Measurements from ENCODE around the gene PPCDC.

Gene PPCDC

GRCh38 chr15:75025548-75026260 lies 2.3 kb downstream of the PPCDC start:
- no peak overlapping the region for H3K4me3 ChIP-seq (ENCODE audit: low read length)
- no peak for TF ChIP-seq ZNF274 (IDR thresholded peaks at IDR 0.05; ENCODE audit: low read depth, low read length)

- no peak for TF ChIP-seq ZNF274 (IDR thresholded peaks at IDR 0.05; ENCODE audit: low read depth, low read length)
- H3K4me3 ChIP-seq (ENCODE audit: low read length): no peak overlapping the region
Measured at GRCh38 chr15:75027551-75027950, 4.2 kb downstream of the PPCDC start.

GRCh38 chr15:75028991-75029377 lies 5.6 kb downstream of the PPCDC start:
- TF ChIP-seq ZNF274 (IDR thresholded peaks at IDR 0.05; ENCODE audit: low read depth, low read length): no peak
- no peak overlapping the region for H3K4me3 ChIP-seq (ENCODE audit: low read length)

- H3K4me3 ChIP-seq (ENCODE audit: low read length): no peak overlapping the region; the same call in 1 of the 2 replicates
- TF ChIP-seq ZNF274 (IDR thresholded peaks at IDR 0.05; ENCODE audit: low read depth, low read length): no peak
Measured at GRCh38 chr15:75029378-75030022, 6.1 kb downstream of the PPCDC start.

- TF ChIP-seq ZNF274 (IDR thresholded peaks at IDR 0.05; ENCODE audit: low read depth, low read length): no peak
- H3K4me3 ChIP-seq (ENCODE audit: low read length): no peak overlapping the region
Measured at GRCh38 chr15:75030023-75030413, 6.6 kb downstream of the PPCDC start.

- no peak for TF ChIP-seq ZNF274 (IDR thresholded peaks at IDR 0.05; ENCODE audit: low read depth, low read length)
- H3K4me3 ChIP-seq (ENCODE audit: low read length): no peak overlapping the region
Measured at GRCh38 chr15:75030424-75030823, 7.0 kb downstream of the PPCDC start.

GRCh38 chr15:75031848-75032247 lies 8.5 kb downstream of the PPCDC start:
- TF ChIP-seq ZNF274 (IDR thresholded peaks at IDR 0.05; ENCODE audit: low read depth, low read length): no peak
- H3K4me3 ChIP-seq (ENCODE audit: low read length): no peak overlapping the region

- no peak overlapping the region for H3K4me3 ChIP-seq (ENCODE audit: low read length)
- no peak for TF ChIP-seq ZNF274 (IDR thresholded peaks at IDR 0.05; ENCODE audit: low read depth, low read length)
Measured at GRCh38 chr15:75032395-75032794, 9.0 kb downstream of the PPCDC start.

GRCh38 chr15:75033809-75034208 lies 10.4 kb downstream of the PPCDC start:
- TF ChIP-seq ZNF274 (IDR thresholded peaks at IDR 0.05; ENCODE audit: low read depth, low read length): no peak

GRCh38 chr15:75034615-75035014 lies 11.2 kb downstream of the PPCDC start:
- TF ChIP-seq ZNF274 (IDR thresholded peaks at IDR 0.05; ENCODE audit: low read depth, low read length): no peak
- no peak overlapping the region for H3K4me3 ChIP-seq (ENCODE audit: low read length)

More at GRCh38 chr15:75033809-75034208, 10.4 kb downstream of the PPCDC start:
- H3K4me3 ChIP-seq (ENCODE audit: low read length): no peak overlapping the region

- no peak overlapping the region for H3K4me3 ChIP-seq (ENCODE audit: low read length)
- TF ChIP-seq ZNF274 (IDR thresholded peaks at IDR 0.05; ENCODE audit: low read depth, low read length): no peak
Measured at GRCh38 chr15:75036212-75036616, 12.8 kb downstream of the PPCDC start.

GRCh38 chr15:75037685-75038084 lies 14.3 kb downstream of the PPCDC start:
- TF ChIP-seq ZNF274 (IDR thresholded peaks at IDR 0.05; ENCODE audit: low read depth, low read length): no peak
- H3K4me3 ChIP-seq (ENCODE audit: low read length): no peak overlapping the region

- no peak for TF ChIP-seq ZNF274 (IDR thresholded peaks at IDR 0.05; ENCODE audit: low read depth, low read length)
- no peak overlapping the region for H3K4me3 ChIP-seq (ENCODE audit: low read length)
Measured at GRCh38 chr15:75038231-75038630, 14.8 kb downstream of the PPCDC start.

GRCh38 chr15:75042730-75043508 lies 19.5 kb downstream of the PPCDC start:
- H3K4me3 ChIP-seq (ENCODE audit: low read length): no peak overlapping the region; the same call in 1 of the 2 replicates

More at GRCh38 chr15:75042730-75043508, 19.5 kb downstream of the PPCDC start:
- no peak for TF ChIP-seq ZNF274 (IDR thresholded peaks at IDR 0.05; ENCODE audit: low read depth, low read length)
